Measurements from ENCODE around the gene OXGR1.
"Not testable (repeated sequence)": the region's sequence is repeated elsewhere in the genome, so short reads cannot be mapped to it uniquely, and the experiment has no call there.

The OXGR1 gene

GRCh38 chr13:97004886-97005285 lies 10.6 kb upstream of the OXGR1 start:
- DNase-seq, result peak; percentile 40

- peak; percentile 85 for DNase-seq
Observed at GRCh38 chr13:97004096-97004876, 10.0 kb upstream of the OXGR1 start.

- DNase-seq, result peak; percentile 56
Observed at GRCh38 chr13:97003071-97003470, 8.8 kb upstream of the OXGR1 start.

- peak; percentile 57 for DNase-seq
Observed at GRCh38 chr13:97002581-97002980, 8.3 kb upstream of the OXGR1 start.

- no peak for DNase-seq
Observed at GRCh38 chr13:97001636-97002035, 7.4 kb upstream of the OXGR1 start.

- peak; percentile 73 for DNase-seq
Observed at GRCh38 chr13:97000295-97000925, 6.1 kb upstream of the OXGR1 start.

- no peak for DNase-seq
Observed at GRCh38 chr13:96999091-96999490, 4.8 kb upstream of the OXGR1 start.

- DNase-seq, result no peak
Observed at GRCh38 chr13:96998051-96998450, 3.8 kb upstream of the OXGR1 start.

- DNase-seq, result no peak
Observed at GRCh38 chr13:96996886-96997285, 2.6 kb upstream of the OXGR1 start.

- no peak for DNase-seq
Observed at GRCh38 chr13:96996107-96996506, 1.8 kb upstream of the OXGR1 start.

GRCh38 chr13:96994858-96995243 lies 575 bp upstream of the OXGR1 start:
- no peak for DNase-seq

GRCh38 chr13:96993634-96994016 lies 651 bp downstream of the OXGR1 start:
- peak; percentile 5 for DNase-seq

GRCh38 chr13:96992633-96993032 lies 1.6 kb downstream of the OXGR1 start:
- no peak for DNase-seq

GRCh38 chr13:96991072-96991471 lies 3.2 kb downstream of the OXGR1 start:
- DNase-seq, result no peak

GRCh38 chr13:96988441-96988840 lies 5.8 kb downstream of the OXGR1 start:
- no peak for DNase-seq

- no peak for DNase-seq
Observed at GRCh38 chr13:96984051-96984508, 10.2 kb downstream of the OXGR1 start.

GRCh38 chr13:96982672-96983071 lies 11.6 kb downstream of the OXGR1 start:
- peak; percentile 14 for DNase-seq

GRCh38 chr13:96979861-96980260 lies 14.4 kb downstream of the OXGR1 start:
- not testable (repeated sequence) for DNase-seq

GRCh38 chr13:96968027-96968426 lies 26.2 kb downstream of the OXGR1 start:
- no peak for DNase-seq

GRCh38 chr13:96967248-96967745 lies 27.0 kb downstream of the OXGR1 start:
- DNase-seq, result no peak

GRCh38 chr13:96966415-96967102 lies 27.7 kb downstream of the OXGR1 start:
- DNase-seq, result no peak

- DNase-seq, result no peak
Observed at GRCh38 chr13:96963786-96964475, 30.3 kb downstream of the OXGR1 start.

GRCh38 chr13:96960379-96960778 lies 33.9 kb downstream of the OXGR1 start:
- no peak for DNase-seq
